ENCODE measurements around the gene KIF26A. TPM values are rescaled to one million over a fixed set of nuclear protein-coding genes. Genes with fewer than 3 reads are reported as not detected.

The KIF26A gene
- total RNA-seq, 1 donor from 2014 or later = 0.60 TPM

- DNase-seq (ENCODE audit: low spot score) = peak; percentile 82
- Mint-ChIP-seq H3K36me3 (ENCODE audit: low read depth) (no peaks in the 10 kb centered on the region), H3K9me3 (ENCODE audit: low read depth) (no peaks in the 10 kb centered on the region), H3K4me1 (ENCODE audit: low read depth) (no peaks in the 10 kb centered on the region), H3K27ac (ENCODE audit: unreplicated experiment) (no peak overlapping the region), H3K4me3 (ENCODE audit: unreplicated experiment) (no peak overlapping the region), H3K27me3 (ENCODE audit: low read depth) (peaks cover 2% of the 10 kb centered on the region)
- TF ChIP-seq CTCF (IDR thresholded peaks at IDR 0.05) = no peak
Measured at GRCh38 chr14:104108570-104109541, 29.5 kb upstream of the KIF26A start.

- peaks cover 9% of the 10 kb centered on the region for H3K27me3 Mint-ChIP-seq (ENCODE audit: low read depth)
Measured at GRCh38 chr14:104109731-104110361, 28.5 kb upstream of the KIF26A start.

DNA sequence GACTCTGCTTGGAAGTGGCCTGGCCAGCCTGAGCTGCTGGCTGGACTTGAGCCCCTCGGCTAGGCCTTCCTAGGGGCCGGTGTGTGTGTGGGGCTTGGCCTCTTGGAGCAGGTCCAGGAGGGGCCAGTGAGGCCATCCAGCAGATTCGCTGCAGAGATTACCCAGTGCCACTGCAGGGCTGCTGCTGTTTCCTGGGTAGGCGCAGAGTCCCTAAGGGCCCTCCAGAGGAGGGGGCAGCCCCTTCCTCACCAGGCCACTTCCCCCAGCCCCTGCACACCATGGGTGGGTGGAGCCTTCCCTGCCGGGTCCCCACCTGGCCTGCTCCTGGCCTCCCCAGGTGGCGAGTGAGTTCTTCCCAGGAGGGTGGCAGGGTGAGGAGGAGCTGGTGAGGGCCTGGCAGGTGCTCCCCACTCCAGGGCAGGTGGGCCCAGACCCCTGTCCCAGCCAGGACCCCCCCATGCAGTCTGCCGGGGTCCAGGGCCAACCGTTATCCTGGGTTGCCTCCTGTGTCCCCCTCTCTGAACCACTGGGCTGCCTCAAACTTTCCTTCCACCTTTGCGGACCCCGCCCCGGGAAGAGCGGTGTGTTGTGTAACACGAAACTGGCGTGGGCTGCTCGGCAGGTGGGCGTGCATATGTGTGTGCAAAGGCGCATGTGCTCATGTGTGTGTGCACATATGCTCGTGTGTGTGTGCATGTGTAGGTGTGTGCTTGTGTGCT is 27.7 kb upstream of the KIF26A start:
- Mint-ChIP-seq H3K27me3 (ENCODE audit: low read depth) (peaks cover 17% of the 10 kb centered on the region), H3K9me3 (ENCODE audit: low read depth) (no peaks in the 10 kb centered on the region), H3K27ac (ENCODE audit: unreplicated experiment) (no peak overlapping the region), H3K4me3 (ENCODE audit: unreplicated experiment) (no peak overlapping the region), H3K4me1 (ENCODE audit: low read depth) (no peaks in the 10 kb centered on the region), H3K36me3 (ENCODE audit: low read depth) (no peaks in the 10 kb centered on the region)
- no peak for TF ChIP-seq CTCF (IDR thresholded peaks at IDR 0.05)
- peak; percentile 86 for DNase-seq (ENCODE audit: low spot score)

More at GRCh38 chr14:104109731-104110361, 28.5 kb upstream of the KIF26A start:
- peak; percentile 68 for DNase-seq (ENCODE audit: low spot score)
- H3K4me1 Mint-ChIP-seq (ENCODE audit: low read depth) = no peaks in the 10 kb centered on the region
- no peaks in the 10 kb centered on the region for H3K9me3 Mint-ChIP-seq (ENCODE audit: low read depth)
- no peak overlapping the region for H3K4me3 Mint-ChIP-seq (ENCODE audit: unreplicated experiment)
- no peak for TF ChIP-seq CTCF (IDR thresholded peaks at IDR 0.05)
- H3K27ac Mint-ChIP-seq (ENCODE audit: unreplicated experiment) = no peak overlapping the region
- H3K36me3 Mint-ChIP-seq (ENCODE audit: low read depth) = no peaks in the 10 kb centered on the region

DNA sequence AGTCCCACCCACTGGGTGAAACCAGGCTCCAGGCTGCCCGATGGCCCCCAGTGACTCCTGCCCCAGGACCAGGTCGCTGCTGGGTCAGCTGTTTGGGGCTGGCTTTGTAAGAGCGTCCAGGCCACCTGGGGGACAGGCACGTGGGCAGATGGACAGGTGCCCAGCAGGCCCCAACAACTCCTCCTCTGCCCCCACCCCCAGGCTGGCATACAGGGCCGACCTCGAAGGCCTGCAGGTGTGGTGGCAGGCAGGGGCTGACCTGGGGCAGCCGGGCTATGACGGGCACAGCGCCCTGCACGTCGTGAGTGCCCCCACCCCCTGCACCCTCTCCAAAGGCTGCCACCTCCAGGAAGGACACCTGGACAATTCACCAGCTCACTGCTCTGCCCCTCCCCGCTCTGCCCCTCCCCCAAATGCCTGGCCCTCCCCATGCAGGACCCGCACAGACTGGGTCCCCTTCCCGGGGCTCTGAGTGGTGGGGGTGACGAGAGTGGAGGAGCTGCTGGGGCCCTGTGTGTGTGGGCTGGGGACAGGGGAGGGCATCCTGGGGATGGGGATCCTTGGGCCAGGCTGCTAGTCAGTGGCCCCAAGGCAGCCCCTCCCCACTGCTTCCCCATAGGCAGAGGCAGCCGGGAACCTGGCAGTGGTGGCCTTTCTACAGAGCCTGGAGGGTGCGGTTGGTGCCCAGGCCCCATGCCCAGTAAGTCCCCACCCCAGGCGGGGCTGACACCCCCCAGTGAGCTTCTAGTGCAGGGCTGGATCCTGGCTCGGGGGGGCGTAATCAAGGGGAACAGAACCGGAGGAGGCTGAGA is 26.9 kb upstream of the KIF26A start:
- H3K9me3 Mint-ChIP-seq (ENCODE audit: low read depth) = no peaks in the 10 kb centered on the region
- no peaks in the 10 kb centered on the region for H3K4me1 Mint-ChIP-seq (ENCODE audit: low read depth)
- no peak overlapping the region for H3K27ac Mint-ChIP-seq (ENCODE audit: unreplicated experiment)
- H3K27me3 Mint-ChIP-seq (ENCODE audit: low read depth) = peaks cover 22% of the 10 kb centered on the region
- DNase-seq (ENCODE audit: low spot score) = peak; percentile 82
- H3K36me3 Mint-ChIP-seq (ENCODE audit: low read depth) = no peaks in the 10 kb centered on the region
- no peak overlapping the region for H3K4me3 Mint-ChIP-seq (ENCODE audit: unreplicated experiment)
- TF ChIP-seq CTCF (IDR thresholded peaks at IDR 0.05) = no peak
